ENCODE data around the gene PLA2G15.

The PLA2G15 gene

DNA sequence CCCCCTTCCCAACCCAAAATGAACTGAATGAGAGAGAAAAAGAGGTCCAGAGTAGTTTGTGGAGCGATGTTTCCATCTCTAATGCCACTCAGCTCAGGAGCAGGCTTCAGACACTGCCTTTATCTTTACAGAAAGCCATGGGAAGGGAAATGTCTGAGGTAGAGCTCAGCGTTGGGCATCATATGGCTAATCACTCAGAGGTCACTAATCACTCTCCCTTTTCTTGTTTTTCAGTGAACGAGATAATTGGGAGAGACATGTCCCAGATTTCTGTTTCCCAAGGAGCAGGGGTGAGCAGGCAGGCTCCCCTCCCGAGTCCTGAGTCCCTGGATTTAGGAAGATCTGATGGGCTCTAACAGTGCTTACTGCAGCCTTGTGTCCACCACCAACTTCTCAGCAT is 19.1 kb upstream of the PLA2G15 start:
- Histone ChIP-seq H3K4me2 (ENCODE audit: low read length, poor library complexity, severe bottlenecking) (no peak overlapping the region), H3K18ac (ENCODE audit: low read depth in 1 of 2, low read length in 2 of 2) (no peak overlapping the region), H2AK5ac (ENCODE audit: low read length, severe bottlenecking) (no peak overlapping the region), H2AFZ (ENCODE audit: low read depth, low read length) (no peak overlapping the region), H2BK120ac (ENCODE audit: low read depth, low read length) (no peak overlapping the region), H4K91ac (ENCODE audit: low read length) (no peak overlapping the region), H2BK5ac (ENCODE audit: low read depth, low read length, poor library complexity, severe bottlenecking) (no peak overlapping the region), H3K4me3 (ENCODE audit: insufficient read depth in 1 of 2, low read depth in 1 of 2, low read length in 2 of 2) (no peak overlapping the region), H3K27me3 (ENCODE audit: control insufficient read depth in 1 of 2, insufficient read depth in 1 of 2, low read length in 2 of 2) (no peaks in the 10 kb centered on the region), H3K9me3 (ENCODE audit: control insufficient read depth, low read length) (no peaks in the 10 kb centered on the region), H3K14ac (ENCODE audit: low read length in 2 of 2) (no peak overlapping the region), H3K36me3 (ENCODE audit: control insufficient read depth in 1 of 2, insufficient read depth in 2 of 2, low read depth in 1 of 2, low read length in 2 of 2) (peaks cover 12 to 14% of the 10 kb centered on the region in 2 experiments), H3K4ac (ENCODE audit: low read depth in 1 of 2, low read length in 2 of 2) (no peak overlapping the region), H3K79me1 (replicated peaks; ENCODE audit: low read length, poor library complexity, severe bottlenecking) (peaks cover 5% of the 10 kb centered on the region), H2BK12ac (ENCODE audit: low read length in 2 of 2) (no peak overlapping the region), H3K9ac (ENCODE audit: low read length) (no peak overlapping the region), H3K27ac (ENCODE audit: low read length, poor library complexity, severe bottlenecking) (no peak overlapping the region), H3K4me1 (ENCODE audit: control insufficient read depth, insufficient read depth, low read depth, low read length) (peaks cover 3% of the 10 kb centered on the region), H2BK15ac (ENCODE audit: low read depth, poor library complexity, severe bottlenecking) (no peak overlapping the region), H4K8ac (ENCODE audit: low read length) (no peak overlapping the region), H3K23ac (ENCODE audit: low read length in 2 of 2) (no peak overlapping the region)
- WGBS = 95% methylated on average over 3 of the region's 4 CpGs
- DNase-seq = no peak

DNA sequence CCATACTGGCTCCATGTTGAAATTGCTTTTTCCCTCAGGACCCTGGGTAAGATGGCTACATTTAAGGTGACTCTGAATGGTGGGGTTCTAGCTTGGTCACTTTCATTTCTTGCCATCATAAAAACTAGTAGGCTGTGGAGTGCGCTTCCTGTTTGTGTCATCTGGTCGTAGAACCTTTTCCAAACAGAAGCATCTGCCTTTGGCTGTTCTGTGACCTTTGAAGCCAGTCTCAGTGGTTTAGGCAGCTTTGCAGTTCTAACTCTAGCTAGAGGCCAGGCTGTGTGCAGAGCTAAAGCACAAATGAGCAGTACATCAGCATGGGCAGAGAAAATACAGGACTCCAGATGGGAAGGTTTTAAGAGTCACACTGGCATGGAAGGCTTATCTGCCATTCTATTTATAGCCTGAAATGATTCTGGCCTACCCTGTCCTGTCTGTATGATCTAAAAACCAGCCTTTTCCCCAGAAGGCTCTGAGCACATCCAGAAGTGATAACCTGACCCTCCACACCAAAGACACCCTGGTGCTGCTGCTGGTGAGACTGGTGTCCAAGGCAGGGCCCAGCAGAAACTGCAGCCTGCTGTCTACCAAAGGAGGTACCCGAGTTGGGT is 17.9 kb upstream of the PLA2G15 start:
- no peak overlapping the region for H2AFZ ChIP-seq (ENCODE audit: low read depth, low read length)
- H3K79me1 ChIP-seq (replicated peaks; ENCODE audit: low read length, poor library complexity, severe bottlenecking) = peaks cover 4% of the 10 kb centered on the region
- H2AK5ac ChIP-seq (ENCODE audit: low read length, severe bottlenecking) = no peak overlapping the region
- peak overlapping the region; percentile 31 for H4K8ac ChIP-seq (ENCODE audit: low read length)
- no peaks in the 10 kb centered on the region for H3K27me3 ChIP-seq (ENCODE audit: control insufficient read depth in 1 of 2, insufficient read depth in 1 of 2, low read length in 2 of 2)
- H3K4me3 ChIP-seq (ENCODE audit: insufficient read depth in 1 of 2, low read depth in 1 of 2, low read length in 2 of 2) = no peak overlapping the region
- H2BK15ac ChIP-seq (ENCODE audit: low read depth, poor library complexity, severe bottlenecking) = no peak overlapping the region
- DNase-seq = peak; percentile 38
- no peaks in the 10 kb centered on the region for H3K9me3 ChIP-seq (ENCODE audit: control insufficient read depth, low read length)
- H3K23ac ChIP-seq (ENCODE audit: low read length in 2 of 2) = no peak overlapping the region
- no peak overlapping the region for H3K4me2 ChIP-seq (ENCODE audit: low read length, poor library complexity, severe bottlenecking)
- no peak overlapping the region for H2BK12ac ChIP-seq (ENCODE audit: low read length in 2 of 2)
- H3K4ac ChIP-seq (ENCODE audit: low read depth in 1 of 2, low read length in 2 of 2) = no peak overlapping the region
- H2BK5ac ChIP-seq (ENCODE audit: low read depth, low read length, poor library complexity, severe bottlenecking) = no peak overlapping the region
- peaks cover 3% of the 10 kb centered on the region for H3K4me1 ChIP-seq (ENCODE audit: control insufficient read depth, insufficient read depth, low read depth, low read length)
- H3K36me3 ChIP-seq (ENCODE audit: control insufficient read depth in 1 of 2, insufficient read depth in 2 of 2, low read depth in 1 of 2, low read length in 2 of 2) = peaks cover 8 to 26% of the 10 kb centered on the region in 2 experiments
- H2BK120ac ChIP-seq (ENCODE audit: low read depth, low read length) = no peak overlapping the region
- H3K9ac ChIP-seq (ENCODE audit: low read length) = no peak overlapping the region
- H4K91ac ChIP-seq (ENCODE audit: low read length) = no peak overlapping the region
- H3K27ac ChIP-seq (ENCODE audit: low read length, poor library complexity, severe bottlenecking) = no peak overlapping the region
- no peak overlapping the region for H3K18ac ChIP-seq (ENCODE audit: low read depth in 1 of 2, low read length in 2 of 2)
- H3K14ac ChIP-seq (ENCODE audit: low read length in 2 of 2) = no peak overlapping the region
- 61% methylated on average over 3 of the region's 3 CpGs for WGBS

DNA sequence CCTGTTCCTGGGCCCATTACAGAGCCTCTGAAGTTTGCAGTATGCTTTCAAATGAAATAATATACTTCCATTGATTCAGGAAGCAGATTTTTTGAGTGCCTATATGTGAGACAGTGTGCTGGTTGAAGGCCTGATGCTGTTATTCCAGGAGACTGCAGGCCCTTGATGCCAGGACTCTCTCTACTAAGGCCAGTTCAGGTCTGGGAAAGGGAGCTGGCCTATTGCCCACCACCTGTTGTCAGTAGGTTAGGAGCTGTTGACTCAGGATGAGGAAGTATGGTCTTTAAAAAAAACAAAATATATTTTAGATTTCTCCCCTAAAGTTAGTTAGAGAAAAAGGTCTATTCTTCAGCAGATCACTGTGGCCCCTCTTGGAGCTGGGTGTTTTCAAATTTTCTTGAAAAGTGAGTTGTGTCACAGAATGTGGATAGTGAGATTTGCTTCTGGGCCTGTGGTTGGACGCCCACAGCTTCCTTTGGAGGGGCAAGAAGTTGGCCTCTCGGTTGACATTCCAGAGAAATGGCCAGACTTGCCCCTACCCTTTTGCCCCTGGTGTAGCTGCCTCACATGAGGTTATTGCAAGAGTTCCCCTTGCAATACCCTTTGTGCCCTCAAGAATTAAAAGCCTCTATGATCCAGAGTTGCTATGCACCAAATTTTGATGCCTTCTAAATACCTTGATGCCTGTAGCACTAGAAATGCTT is 17.2 kb upstream of the PLA2G15 start:
- no peak overlapping the region for H3K23ac ChIP-seq (ENCODE audit: low read length in 2 of 2)
- H2BK15ac ChIP-seq (ENCODE audit: low read depth, poor library complexity, severe bottlenecking) = no peak overlapping the region
- H4K8ac ChIP-seq (ENCODE audit: low read length) = peak overlapping the region; percentile 66
- peak overlapping the region in 1 of 2 experiments; percentile 71 for H2BK12ac ChIP-seq (ENCODE audit: low read length in 2 of 2)
- no peak overlapping the region for H3K4me3 ChIP-seq (ENCODE audit: insufficient read depth in 1 of 2, low read depth in 1 of 2, low read length in 2 of 2)
- no peak overlapping the region for H3K4me2 ChIP-seq (ENCODE audit: low read length, poor library complexity, severe bottlenecking)
- H3K9me3 ChIP-seq (ENCODE audit: control insufficient read depth, low read length) = no peaks in the 10 kb centered on the region
- H2AK5ac ChIP-seq (ENCODE audit: low read length, severe bottlenecking) = no peak overlapping the region
- H2BK120ac ChIP-seq (ENCODE audit: low read depth, low read length) = no peak overlapping the region
- peaks cover 3% of the 10 kb centered on the region for H3K4me1 ChIP-seq (ENCODE audit: control insufficient read depth, insufficient read depth, low read depth, low read length)
- H3K27me3 ChIP-seq (ENCODE audit: control insufficient read depth in 1 of 2, insufficient read depth in 1 of 2, low read length in 2 of 2) = no peaks in the 10 kb centered on the region
- H3K36me3 ChIP-seq (ENCODE audit: control insufficient read depth in 1 of 2, insufficient read depth in 2 of 2, low read depth in 1 of 2, low read length in 2 of 2) = peaks cover 5 to 30% of the 10 kb centered on the region in 2 experiments
- H3K14ac ChIP-seq (ENCODE audit: low read length in 2 of 2) = no peak overlapping the region
- no peak overlapping the region for H3K18ac ChIP-seq (ENCODE audit: low read depth in 1 of 2, low read length in 2 of 2)
- H3K79me1 ChIP-seq (replicated peaks; ENCODE audit: low read length, poor library complexity, severe bottlenecking) = peaks cover 4% of the 10 kb centered on the region
- H2AFZ ChIP-seq (ENCODE audit: low read depth, low read length) = no peak overlapping the region
- DNase-seq = no peak
- WGBS = 88% methylated on average over 2 of the region's 2 CpGs
- H3K9ac ChIP-seq (ENCODE audit: low read length) = no peak overlapping the region
- H3K4ac ChIP-seq (ENCODE audit: low read depth in 1 of 2, low read length in 2 of 2) = no peak overlapping the region
- H2BK5ac ChIP-seq (ENCODE audit: low read depth, low read length, poor library complexity, severe bottlenecking) = no peak overlapping the region
- no peak overlapping the region for H3K27ac ChIP-seq (ENCODE audit: low read length, poor library complexity, severe bottlenecking)
- no peak overlapping the region for H4K91ac ChIP-seq (ENCODE audit: low read length)

DNA sequence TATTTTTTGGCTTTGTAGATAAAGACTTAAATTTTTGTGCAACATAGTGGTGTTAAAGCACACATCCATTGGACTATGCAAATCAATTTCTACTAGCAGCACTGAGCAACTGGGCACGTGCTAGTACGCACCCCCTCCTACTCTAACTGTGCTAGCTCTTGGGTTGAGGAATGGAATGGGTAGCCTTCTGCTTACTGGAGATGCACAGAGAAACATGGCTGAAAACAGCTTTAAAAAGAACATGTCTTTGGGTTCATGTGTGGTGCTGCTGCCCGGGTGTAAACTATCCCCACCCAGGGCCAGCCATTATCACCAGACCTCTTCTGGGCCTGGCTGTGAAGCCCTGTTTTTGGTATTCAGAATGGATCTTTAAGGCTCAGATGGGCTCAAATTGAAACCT is 16.5 kb upstream of the PLA2G15 start:
- H3K14ac ChIP-seq (ENCODE audit: low read length in 2 of 2) = no peak overlapping the region
- H4K8ac ChIP-seq (ENCODE audit: low read length) = no peak overlapping the region
- H2BK15ac ChIP-seq (ENCODE audit: low read depth, poor library complexity, severe bottlenecking) = no peak overlapping the region
- no peak overlapping the region for H2AFZ ChIP-seq (ENCODE audit: low read depth, low read length)
- H3K36me3 ChIP-seq (ENCODE audit: control insufficient read depth in 1 of 2, insufficient read depth in 2 of 2, low read depth in 1 of 2, low read length in 2 of 2) = peaks cover 5 to 30% of the 10 kb centered on the region in 2 experiments
- peaks cover 3% of the 10 kb centered on the region for H3K4me1 ChIP-seq (ENCODE audit: control insufficient read depth, insufficient read depth, low read depth, low read length)
- no peak overlapping the region for H2AK5ac ChIP-seq (ENCODE audit: low read length, severe bottlenecking)
- no peak overlapping the region for H3K27ac ChIP-seq (ENCODE audit: low read length, poor library complexity, severe bottlenecking)
- DNase-seq = no peak
- H3K79me1 ChIP-seq (replicated peaks; ENCODE audit: low read length, poor library complexity, severe bottlenecking) = peaks cover 2% of the 10 kb centered on the region
- no peak overlapping the region for H3K23ac ChIP-seq (ENCODE audit: low read length in 2 of 2)
- no peak overlapping the region for H2BK5ac ChIP-seq (ENCODE audit: low read depth, low read length, poor library complexity, severe bottlenecking)
- H3K9me3 ChIP-seq (ENCODE audit: control insufficient read depth, low read length) = no peaks in the 10 kb centered on the region
- no peaks in the 10 kb centered on the region for H3K27me3 ChIP-seq (ENCODE audit: control insufficient read depth in 1 of 2, insufficient read depth in 1 of 2, low read length in 2 of 2)
- no peak overlapping the region for H3K4me3 ChIP-seq (ENCODE audit: insufficient read depth in 1 of 2, low read depth in 1 of 2, low read length in 2 of 2)
- peak overlapping the region; percentile 18 for H3K9ac ChIP-seq (ENCODE audit: low read length)
- H3K4me2 ChIP-seq (ENCODE audit: low read length, poor library complexity, severe bottlenecking) = no peak overlapping the region
- no peak overlapping the region for H3K18ac ChIP-seq (ENCODE audit: low read depth in 1 of 2, low read length in 2 of 2)
- no peak overlapping the region for H4K91ac ChIP-seq (ENCODE audit: low read length)
- H2BK120ac ChIP-seq (ENCODE audit: low read depth, low read length) = no peak overlapping the region
- no peak overlapping the region for H3K4ac ChIP-seq (ENCODE audit: low read depth in 1 of 2, low read length in 2 of 2)
- no peak overlapping the region for H2BK12ac ChIP-seq (ENCODE audit: low read length in 2 of 2)
- WGBS = 100% methylated on average over 1 of the region's 3 CpGs

All from mesenchymal stem cell (in vitro differentiated cells and primary cell).